ENCODE measurements around the gene ZC3H8. TPM values are rescaled to one million over a fixed set of nuclear protein-coding genes. Genes with fewer than 3 reads are reported as not detected.
A peak's percentile ranks its signal among the peaks of the same experiment; 100 is the strongest.

The ZC3H8 gene
- total RNA-seq, 1 experiment from 2014 or later: 33.0 TPM

DNA sequence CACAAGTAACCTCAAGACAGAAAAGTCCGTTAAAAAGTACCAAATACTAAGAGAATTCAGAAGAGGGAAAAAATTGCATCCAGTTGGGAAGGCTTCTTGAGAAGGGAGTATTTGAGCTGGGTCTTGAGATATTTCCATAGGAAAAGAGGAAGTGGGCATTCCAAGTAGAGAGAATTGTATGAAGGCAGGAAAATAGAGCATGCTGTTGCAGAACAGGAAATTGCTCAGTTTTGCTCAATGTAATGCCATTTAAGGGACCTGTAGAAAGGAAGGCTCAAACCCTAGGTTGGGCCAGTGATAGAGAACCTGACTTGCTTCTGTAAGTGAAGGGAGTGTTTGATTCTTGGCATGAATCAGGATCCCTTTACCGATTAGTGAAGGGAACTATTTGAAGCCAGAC, 1.0 kb upstream of the ZC3H8 start:
- no peak for DNase-seq

DNA sequence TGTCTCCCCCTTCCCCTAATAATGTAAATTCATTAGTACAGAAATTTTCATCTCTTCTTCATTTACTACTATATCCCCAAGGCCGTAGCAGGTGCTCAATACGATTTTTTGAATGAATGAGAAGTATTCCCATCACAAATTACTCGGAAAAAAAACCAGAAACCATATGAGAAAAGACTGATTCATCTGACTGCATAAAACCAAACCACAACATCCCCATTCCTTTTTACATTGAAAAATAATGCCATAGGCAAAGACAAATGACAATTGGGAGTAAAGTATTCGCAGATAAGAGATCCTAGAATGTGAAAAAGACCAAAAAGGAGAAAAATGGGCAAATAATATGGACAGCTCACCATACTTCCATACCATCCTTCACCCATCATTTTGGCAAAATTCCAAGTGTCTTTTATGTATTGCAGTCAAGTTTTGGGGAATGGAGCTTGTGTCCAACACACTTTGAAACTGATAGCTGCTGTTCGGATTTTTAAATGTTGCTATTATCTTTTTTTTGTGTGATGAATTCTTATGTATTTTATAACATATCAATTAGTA, 1.5 kb downstream of the ZC3H8 start:
- Histone ChIP-seq H3K79me2 (ENCODE audit: low read length) (peaks cover 53% of the 10 kb centered on the region), H3K9me3 (ENCODE audit: low read length) (no peaks in the 10 kb centered on the region), H3K27me3 (ENCODE audit: low read length) (no peaks in the 10 kb centered on the region), H2AFZ (ENCODE audit: low read length) (no peak overlapping the region), H3K4me3 (ENCODE audit: low read length) (peak overlapping the region; percentile 73), H3K27ac (ENCODE audit: low read length) (no peak overlapping the region), H3K4me2 (ENCODE audit: low read depth, low read length, poor library complexity, severe bottlenecking) (peak overlapping the region; percentile 79), H4K20me1 (ENCODE audit: insufficient read depth, low read depth, low read length) (no peaks in the 10 kb centered on the region), H3K4me1 (ENCODE audit: low read length) (peaks cover 25% of the 10 kb centered on the region), H3K9ac (ENCODE audit: low read length) (peak overlapping the region; percentile 76), H3K36me3 (ENCODE audit: insufficient read depth, low read length) (peaks cover 30% of the 10 kb centered on the region), H3K9me2 (replicated peaks; ENCODE audit: insufficient read depth, low read length) (no peaks in the 10 kb centered on the region; the same call in 1 of the 2 replicates)
- no peak for DNase-seq

More for the DNA sequence above, 1.0 kb upstream of the ZC3H8 start:
- Histone ChIP-seq H3K27me3 (ENCODE audit: low read length) (no peaks in the 10 kb centered on the region), H2AFZ (ENCODE audit: low read length) (no peak overlapping the region), H3K9ac (ENCODE audit: low read length) (no peak overlapping the region), H4K20me1 (ENCODE audit: insufficient read depth, low read depth, low read length) (no peaks in the 10 kb centered on the region), H3K4me3 (ENCODE audit: low read length) (no peak overlapping the region), H3K36me3 (ENCODE audit: insufficient read depth, low read length) (peaks cover 10% of the 10 kb centered on the region; the same call in 1 of the 2 replicates), H3K79me2 (ENCODE audit: low read length) (peaks cover 39% of the 10 kb centered on the region), H3K9me2 (replicated peaks; ENCODE audit: insufficient read depth, low read length) (no peaks in the 10 kb centered on the region; the same call in 1 of the 2 replicates), H3K4me1 (ENCODE audit: low read length) (peaks cover 27% of the 10 kb centered on the region), H3K9me3 (ENCODE audit: low read length) (no peaks in the 10 kb centered on the region), H3K27ac (ENCODE audit: low read length) (no peak overlapping the region), H3K4me2 (ENCODE audit: low read depth, low read length, poor library complexity, severe bottlenecking) (peak overlapping the region; percentile 79)

DNA sequence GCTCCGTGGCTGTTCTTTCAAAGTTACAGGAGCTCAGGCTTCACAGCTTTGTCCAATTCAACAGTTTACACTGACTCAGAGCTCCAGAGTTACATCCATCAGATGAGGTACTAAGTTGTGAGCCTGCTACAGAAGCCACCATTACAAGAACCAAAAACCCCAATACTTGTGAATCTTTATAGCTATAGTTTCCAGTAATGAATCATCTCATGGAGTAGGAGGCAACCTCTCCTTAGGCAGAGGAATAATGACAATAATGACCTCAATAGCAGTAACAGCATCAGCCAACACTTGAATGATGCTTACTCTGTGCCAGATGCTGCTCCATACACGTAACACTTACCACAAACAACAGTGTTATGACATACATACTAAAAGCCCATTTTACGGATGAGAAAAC, 3.6 kb downstream of the ZC3H8 start:
- H3K27me3 ChIP-seq (ENCODE audit: low read length): no peaks in the 10 kb centered on the region
- peaks cover 25% of the 10 kb centered on the region for H3K4me1 ChIP-seq (ENCODE audit: low read length)
- H3K79me2 ChIP-seq (ENCODE audit: low read length): peaks cover 56% of the 10 kb centered on the region
- no peak overlapping the region for H3K4me3 ChIP-seq (ENCODE audit: low read length)
- no peak overlapping the region for H3K4me2 ChIP-seq (ENCODE audit: low read depth, low read length, poor library complexity, severe bottlenecking)
- DNase-seq: no peak
- no peaks in the 10 kb centered on the region; the same call in 1 of the 2 replicates for H3K9me2 ChIP-seq (replicated peaks; ENCODE audit: insufficient read depth, low read length)
- H2AFZ ChIP-seq (ENCODE audit: low read length): no peak overlapping the region
- H3K9ac ChIP-seq (ENCODE audit: low read length): no peak overlapping the region
- no peaks in the 10 kb centered on the region for H3K9me3 ChIP-seq (ENCODE audit: low read length)
- no peak overlapping the region for H3K27ac ChIP-seq (ENCODE audit: low read length)
- peaks cover 35% of the 10 kb centered on the region for H3K36me3 ChIP-seq (ENCODE audit: insufficient read depth, low read length)
- H4K20me1 ChIP-seq (ENCODE audit: insufficient read depth, low read depth, low read length): no peaks in the 10 kb centered on the region

DNA sequence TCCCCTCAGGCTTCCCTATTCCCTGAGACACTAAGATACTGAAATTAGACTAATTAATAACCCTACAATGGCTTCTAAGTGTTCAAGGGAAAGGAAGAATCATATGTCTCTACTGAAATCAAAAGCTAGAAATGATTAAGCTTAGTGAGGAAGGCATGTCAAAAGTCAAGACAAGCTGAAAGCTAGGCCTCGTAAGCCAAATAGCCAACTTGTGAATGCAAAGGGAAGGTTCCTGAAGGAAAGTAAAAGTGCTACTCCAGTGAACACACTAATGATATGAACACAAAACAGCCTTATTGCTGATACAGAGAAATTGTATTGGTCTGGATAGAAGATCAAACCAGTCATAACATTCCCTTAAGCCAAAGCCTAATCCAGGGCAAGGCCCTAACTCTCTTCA, 10.0 kb downstream of the ZC3H8 start:
- Histone ChIP-seq H3K9me3 (ENCODE audit: low read length) (no peaks in the 10 kb centered on the region), H3K79me2 (ENCODE audit: low read length) (peaks cover 63% of the 10 kb centered on the region), H4K20me1 (ENCODE audit: insufficient read depth, low read depth, low read length) (no peaks in the 10 kb centered on the region), H3K4me2 (ENCODE audit: low read depth, low read length, poor library complexity, severe bottlenecking) (no peak overlapping the region), H3K4me3 (ENCODE audit: low read length) (no peak overlapping the region), H3K27me3 (ENCODE audit: low read length) (no peaks in the 10 kb centered on the region), H3K9ac (ENCODE audit: low read length) (no peak overlapping the region), H3K36me3 (ENCODE audit: insufficient read depth, low read length) (peaks cover 34% of the 10 kb centered on the region), H2AFZ (ENCODE audit: low read length) (no peak overlapping the region), H3K9me2 (replicated peaks; ENCODE audit: insufficient read depth, low read length) (no peaks in the 10 kb centered on the region), H3K4me1 (ENCODE audit: low read length) (no peaks in the 10 kb centered on the region), H3K27ac (ENCODE audit: low read length) (no peak overlapping the region)
- DNase-seq: no peak

DNA sequence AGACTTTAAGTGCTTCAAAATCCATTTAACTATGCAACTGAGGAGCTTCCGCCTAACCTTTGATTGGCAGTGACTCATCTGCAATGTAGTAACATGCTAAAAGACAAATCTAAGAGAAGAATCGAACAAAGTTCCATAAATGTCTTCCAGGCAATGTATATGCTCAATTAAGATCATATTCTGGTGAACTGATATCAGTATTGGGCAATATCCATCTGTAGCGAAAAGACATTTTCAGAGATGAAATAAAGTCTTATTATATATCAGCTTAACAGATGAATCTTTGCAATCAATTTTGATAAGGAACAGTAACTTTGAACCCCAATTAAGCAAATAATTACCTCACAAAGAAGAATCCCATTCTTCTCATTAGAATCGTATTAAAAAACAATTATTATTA, 11.6 kb downstream of the ZC3H8 start:
- Histone ChIP-seq H3K79me2 (ENCODE audit: low read length) (peaks cover 68% of the 10 kb centered on the region), H3K4me1 (ENCODE audit: low read length) (no peaks in the 10 kb centered on the region), H3K36me3 (ENCODE audit: insufficient read depth, low read length) (peaks cover 24% of the 10 kb centered on the region; the same call in 1 of the 2 replicates), H3K4me2 (ENCODE audit: low read depth, low read length, poor library complexity, severe bottlenecking) (no peak overlapping the region), H3K4me3 (ENCODE audit: low read length) (no peak overlapping the region), H3K27me3 (ENCODE audit: low read length) (no peaks in the 10 kb centered on the region), H4K20me1 (ENCODE audit: insufficient read depth, low read depth, low read length) (no peaks in the 10 kb centered on the region), H3K9me3 (ENCODE audit: low read length) (no peaks in the 10 kb centered on the region), H2AFZ (ENCODE audit: low read length) (no peak overlapping the region), H3K9me2 (replicated peaks; ENCODE audit: insufficient read depth, low read length) (no peaks in the 10 kb centered on the region), H3K27ac (ENCODE audit: low read length) (no peak overlapping the region), H3K9ac (ENCODE audit: low read length) (no peak overlapping the region)
- DNase-seq: no peak

DNA sequence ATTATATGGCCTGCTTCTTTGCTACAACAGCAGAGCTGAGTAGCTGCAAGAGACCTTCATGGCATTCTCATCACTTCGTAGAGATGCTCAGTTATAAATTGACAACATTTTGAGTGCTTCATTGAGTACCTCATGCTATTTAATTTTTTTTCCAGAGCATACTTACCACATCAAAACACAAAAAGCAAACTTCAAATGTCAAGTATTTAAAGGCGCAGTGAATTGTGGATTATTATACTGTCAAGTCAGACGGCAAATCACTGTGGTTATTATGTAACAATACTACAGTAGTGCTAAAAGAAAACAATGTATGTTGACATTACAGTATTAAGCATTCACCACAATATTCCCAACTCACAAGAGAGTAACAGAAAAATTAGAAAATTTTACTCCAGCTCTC, 12.5 kb downstream of the ZC3H8 start:
- H3K36me3 ChIP-seq (ENCODE audit: insufficient read depth, low read length): peaks cover 26% of the 10 kb centered on the region; the same call in 1 of the 2 replicates
- no peaks in the 10 kb centered on the region for H3K27me3 ChIP-seq (ENCODE audit: low read length)
- H3K9me3 ChIP-seq (ENCODE audit: low read length): no peaks in the 10 kb centered on the region

DNA sequence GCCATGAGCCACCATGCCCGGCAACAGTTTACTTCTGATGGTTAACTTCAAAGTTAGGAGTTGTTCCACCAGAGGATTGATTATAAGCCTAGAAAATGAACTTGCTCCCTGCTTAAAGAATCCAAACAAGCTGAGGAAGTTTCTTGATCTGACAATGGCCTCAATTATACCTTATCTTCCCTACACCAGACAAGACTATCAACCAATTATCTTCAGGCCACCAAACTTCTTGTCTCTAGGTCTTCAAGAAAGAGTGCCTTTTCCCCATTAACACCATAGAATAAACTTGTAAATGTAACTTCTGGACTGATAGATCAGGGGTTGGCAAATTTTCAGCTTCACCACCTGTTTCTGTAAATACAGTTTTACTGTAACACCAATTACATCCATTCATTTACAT, 15.0 kb downstream of the ZC3H8 start:
- H3K79me2 ChIP-seq (ENCODE audit: low read length): peaks cover 60% of the 10 kb centered on the region
- DNase-seq: no peak
- H3K27me3 ChIP-seq (ENCODE audit: low read length): no peaks in the 10 kb centered on the region
- no peak overlapping the region for H3K4me3 ChIP-seq (ENCODE audit: low read length)
- no peaks in the 10 kb centered on the region for H3K9me2 ChIP-seq (replicated peaks; ENCODE audit: insufficient read depth, low read length)
- H4K20me1 ChIP-seq (ENCODE audit: insufficient read depth, low read depth, low read length): no peaks in the 10 kb centered on the region
- H3K4me2 ChIP-seq (ENCODE audit: low read depth, low read length, poor library complexity, severe bottlenecking): no peak overlapping the region
- H3K27ac ChIP-seq (ENCODE audit: low read length): no peak overlapping the region
- H3K4me1 ChIP-seq (ENCODE audit: low read length): no peaks in the 10 kb centered on the region
- peaks cover 32% of the 10 kb centered on the region; the same call in 1 of the 2 replicates for H3K36me3 ChIP-seq (ENCODE audit: insufficient read depth, low read length)
- no peaks in the 10 kb centered on the region for H3K9me3 ChIP-seq (ENCODE audit: low read length)
- no peak overlapping the region for H3K9ac ChIP-seq (ENCODE audit: low read length)
- H2AFZ ChIP-seq (ENCODE audit: low read length): no peak overlapping the region

More for the DNA sequence above, 12.5 kb downstream of the ZC3H8 start:
- no peaks in the 10 kb centered on the region for H3K4me1 ChIP-seq (ENCODE audit: low read length)
- peaks cover 72% of the 10 kb centered on the region for H3K79me2 ChIP-seq (ENCODE audit: low read length)
- H3K4me3 ChIP-seq (ENCODE audit: low read length): no peak overlapping the region
- no peak overlapping the region for H3K27ac ChIP-seq (ENCODE audit: low read length)
- H3K4me2 ChIP-seq (ENCODE audit: low read depth, low read length, poor library complexity, severe bottlenecking): no peak overlapping the region
- DNase-seq: no peak
- no peaks in the 10 kb centered on the region for H3K9me2 ChIP-seq (replicated peaks; ENCODE audit: insufficient read depth, low read length)
- no peaks in the 10 kb centered on the region for H4K20me1 ChIP-seq (ENCODE audit: insufficient read depth, low read depth, low read length)
- H3K9ac ChIP-seq (ENCODE audit: low read length): no peak overlapping the region
- H2AFZ ChIP-seq (ENCODE audit: low read length): no peak overlapping the region

DNA sequence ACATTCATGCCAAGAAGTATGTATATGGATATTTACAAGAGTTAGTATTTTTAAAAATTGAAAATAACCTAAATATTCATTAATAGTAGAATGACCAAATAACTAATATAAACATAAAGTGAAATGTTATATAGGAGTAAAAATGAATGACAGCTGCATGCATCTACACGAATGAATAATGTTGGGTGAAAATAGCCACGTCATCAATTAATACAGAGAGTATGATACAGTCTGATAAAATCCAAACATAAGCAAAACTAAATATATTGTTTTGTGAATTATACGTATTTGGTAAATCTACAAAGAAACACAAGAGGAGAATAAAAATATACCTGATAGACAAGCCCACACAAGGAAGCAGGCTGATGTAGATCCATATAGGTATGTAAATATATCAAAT, 24.5 kb downstream of the ZC3H8 start:
- H3K36me3 ChIP-seq (ENCODE audit: insufficient read depth, low read length): peaks cover 64% of the 10 kb centered on the region

More for the DNA sequence above, 24.5 kb downstream of the ZC3H8 start:
- Histone ChIP-seq H3K4me2 (ENCODE audit: low read depth, low read length, poor library complexity, severe bottlenecking) (no peak overlapping the region), H3K4me1 (ENCODE audit: low read length) (no peaks in the 10 kb centered on the region), H3K9me2 (replicated peaks; ENCODE audit: insufficient read depth, low read length) (no peaks in the 10 kb centered on the region), H3K79me2 (ENCODE audit: low read length) (peaks cover 39% of the 10 kb centered on the region), H3K27ac (ENCODE audit: low read length) (no peak overlapping the region), H4K20me1 (ENCODE audit: insufficient read depth, low read depth, low read length) (no peaks in the 10 kb centered on the region), H2AFZ (ENCODE audit: low read length) (no peak overlapping the region), H3K4me3 (ENCODE audit: low read length) (no peak overlapping the region), H3K9ac (ENCODE audit: low read length) (no peak overlapping the region), H3K9me3 (ENCODE audit: low read length) (no peaks in the 10 kb centered on the region), H3K27me3 (ENCODE audit: low read length) (no peaks in the 10 kb centered on the region)
- DNase-seq: no peak
